ENCODE data around the gene MCTP2.

The MCTP2 gene

DNA sequence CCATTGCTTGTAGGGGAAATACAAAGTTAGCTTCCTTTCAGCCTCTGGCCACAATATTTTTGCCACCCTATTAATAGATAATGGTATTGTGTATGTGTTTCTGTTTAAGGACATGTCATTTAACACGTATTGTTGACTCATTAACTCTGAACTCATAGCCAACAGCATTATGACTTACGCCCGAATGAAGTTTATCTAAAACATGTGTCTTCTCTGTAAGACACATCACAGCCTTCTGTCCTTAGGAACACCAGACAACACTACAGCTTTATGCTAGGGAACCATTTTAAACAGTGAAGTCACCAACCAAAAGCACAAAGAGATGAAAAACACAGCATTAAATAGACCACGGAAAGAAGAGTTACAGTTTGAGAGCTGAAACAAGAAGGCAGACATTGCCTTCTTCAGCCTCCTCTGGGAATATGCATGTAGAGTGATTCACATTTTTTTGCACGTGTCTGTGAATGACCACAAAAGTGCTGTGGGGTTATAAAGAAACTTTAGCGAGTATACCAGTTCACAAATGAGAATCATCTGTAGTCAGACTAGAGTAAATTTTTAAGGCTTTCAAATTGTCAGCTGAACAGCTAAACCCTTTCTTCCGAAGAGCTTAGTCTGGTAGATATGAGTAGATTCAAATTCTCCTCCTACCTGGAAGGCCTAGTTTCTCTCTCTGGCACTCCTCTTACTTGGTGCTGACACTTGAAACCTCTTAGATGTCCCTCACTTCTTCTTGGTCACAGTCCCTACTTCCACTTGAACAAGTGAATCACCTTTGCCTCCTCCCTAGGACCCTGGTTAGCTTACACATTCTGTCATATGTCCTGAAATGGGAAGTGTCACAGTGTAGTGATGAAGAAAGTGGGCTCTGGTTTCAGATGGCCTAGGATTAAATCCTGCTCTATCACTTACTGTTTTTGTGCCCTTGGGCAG is 32.2 kb downstream of the MCTP2 start:
- peak; percentile 23 for DNase-seq (ENCODE audit: low spot score)

DNA sequence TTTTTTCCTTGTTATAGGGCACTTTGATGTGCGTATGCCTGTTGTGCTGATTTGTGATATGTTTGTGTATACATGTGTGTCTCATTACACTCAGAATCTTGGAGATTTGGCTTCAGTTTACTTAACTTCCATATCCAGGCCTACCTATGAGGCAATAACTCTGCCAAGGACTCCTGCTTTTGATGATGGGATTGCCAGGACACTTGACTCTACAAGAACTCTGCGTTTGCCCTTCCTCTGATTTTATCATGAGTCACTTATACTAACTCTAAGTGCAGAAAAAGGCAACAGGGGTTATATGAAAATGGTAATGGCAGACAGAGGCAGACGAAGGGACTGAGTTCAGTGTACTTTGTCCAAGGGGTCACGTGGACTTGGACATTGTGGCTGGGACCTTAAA is 33.6 kb downstream of the MCTP2 start:
- no peak for DNase-seq (ENCODE audit: low spot score)

DNA sequence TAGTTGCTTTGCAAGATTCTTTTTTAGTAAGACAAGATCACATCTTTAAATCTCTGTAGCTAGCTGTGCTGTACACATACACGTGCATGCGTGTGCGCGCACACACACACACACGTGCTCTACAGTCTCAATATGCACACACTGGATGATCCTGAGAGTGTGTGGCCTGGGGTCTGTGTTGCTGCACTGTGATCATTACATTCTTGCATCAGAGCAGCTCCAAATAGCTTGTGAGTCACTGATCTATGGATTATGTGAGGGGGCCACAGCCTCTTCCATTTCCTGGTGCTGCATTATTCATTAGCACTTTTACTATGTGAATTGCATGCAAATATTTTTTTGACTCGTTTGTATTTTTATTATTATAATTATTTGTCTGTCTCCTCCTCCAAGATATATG is 34.6 kb downstream of the MCTP2 start:
- no peak for DNase-seq (ENCODE audit: low spot score)

DNA sequence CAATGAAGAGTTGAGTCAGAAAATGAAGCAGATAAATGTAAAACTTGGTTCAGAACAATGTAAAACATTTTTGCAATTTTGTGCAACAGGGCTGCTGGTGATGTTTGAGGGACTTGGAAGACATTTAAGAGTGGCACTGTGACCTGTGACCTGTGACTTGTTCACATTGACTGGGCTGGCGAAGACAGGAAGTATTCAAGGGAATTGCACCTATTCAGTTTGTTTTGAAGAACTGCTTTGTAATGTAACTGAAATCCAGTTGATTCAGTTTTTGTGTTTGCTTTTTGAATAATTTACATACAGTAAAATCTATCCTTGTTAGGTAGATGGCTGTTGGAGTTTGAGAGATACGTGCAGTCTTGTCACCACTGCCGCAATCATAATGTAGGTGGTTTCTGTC is 35.4 kb downstream of the MCTP2 start:
- no peak for DNase-seq (ENCODE audit: low spot score)

DNA sequence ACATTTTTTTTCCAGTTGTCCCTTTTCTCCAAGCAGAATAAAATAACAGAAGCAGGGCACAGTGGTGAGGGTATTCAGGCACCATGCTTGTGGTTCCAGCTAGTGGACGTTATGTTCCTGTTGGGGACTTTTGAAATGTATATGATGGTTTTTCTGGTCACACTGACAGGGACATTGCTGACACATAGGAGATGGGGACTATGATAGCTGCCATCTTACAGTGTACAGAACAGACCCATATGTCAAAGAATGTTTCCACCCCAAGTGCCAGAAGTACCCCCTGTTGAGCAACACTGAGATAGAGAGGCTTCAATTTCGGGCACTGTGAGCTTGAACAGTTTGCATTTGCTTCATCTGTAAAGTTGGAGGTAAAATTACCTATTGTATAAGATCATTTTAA is 38.6 kb downstream of the MCTP2 start:
- no peak for DNase-seq (ENCODE audit: low spot score)

DNA sequence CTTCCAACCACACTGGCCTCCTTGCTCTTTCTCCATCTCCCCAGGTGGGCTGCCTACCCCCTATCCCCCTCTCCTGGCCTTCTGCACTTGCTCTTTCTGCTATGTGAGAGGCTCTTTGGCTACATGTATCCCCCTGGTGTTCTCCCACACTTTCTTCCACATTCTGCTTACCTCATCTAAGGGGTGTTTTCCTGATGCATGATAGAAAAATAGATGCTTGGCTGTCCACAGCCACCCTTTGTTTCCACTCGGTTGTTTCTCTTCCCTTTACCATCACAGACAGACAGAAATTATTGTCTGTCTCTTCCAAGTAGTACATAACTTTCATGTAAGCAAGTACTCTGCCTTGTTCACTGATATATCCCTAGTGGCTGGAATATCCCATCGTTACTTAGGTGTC is 39.2 kb downstream of the MCTP2 start:
- no peak for DNase-seq (ENCODE audit: low spot score)

DNA sequence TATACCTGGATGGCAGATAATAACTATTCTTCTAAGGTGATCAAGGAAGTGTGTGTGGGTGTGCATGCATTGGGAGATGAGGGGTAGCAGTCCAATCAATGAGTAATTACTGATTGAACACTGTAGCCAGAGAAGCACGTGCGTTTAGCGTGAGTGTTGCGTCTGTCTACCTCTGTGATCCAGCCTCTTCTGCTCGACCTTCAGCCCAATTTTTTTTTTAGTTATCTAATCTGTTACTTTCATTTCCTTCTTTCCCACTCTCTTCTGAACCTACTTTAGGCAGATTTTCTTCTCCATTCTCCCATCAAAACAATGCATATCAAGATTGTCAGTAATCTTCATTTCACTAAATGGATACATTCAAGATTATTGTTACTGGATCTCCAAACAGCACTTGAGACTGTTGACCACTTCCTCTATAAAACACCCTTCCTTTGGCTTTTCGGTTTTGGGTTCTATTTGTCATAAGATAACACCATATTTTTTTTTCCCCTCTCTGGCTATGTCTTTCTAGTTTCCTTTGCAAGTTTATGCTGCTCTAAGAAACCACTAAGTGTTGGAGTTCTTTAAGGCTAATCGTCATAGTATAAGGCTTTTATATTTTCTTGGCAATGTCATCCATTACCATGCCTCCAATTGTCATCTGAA is 41.0 kb downstream of the MCTP2 start:
- DNase-seq (ENCODE audit: low spot score) = no peak

DNA sequence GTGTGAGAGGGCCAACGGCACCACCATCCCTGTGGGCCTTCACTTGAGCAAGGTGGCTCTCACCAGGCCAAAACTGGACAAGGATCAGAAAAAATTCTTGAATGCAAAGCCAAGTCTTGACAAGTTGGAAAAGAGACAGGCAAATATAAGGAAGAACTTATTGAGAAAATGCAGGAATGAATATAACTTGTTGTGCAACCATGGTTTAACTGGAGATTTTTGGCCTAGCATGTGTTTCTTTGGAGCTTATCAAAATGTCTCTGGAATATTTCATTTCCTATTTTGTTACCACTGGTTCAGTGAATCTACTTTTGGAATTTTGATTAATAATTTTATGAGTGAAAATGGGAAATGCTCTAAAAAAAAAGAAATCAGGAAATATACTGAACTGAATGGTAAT is 42.5 kb downstream of the MCTP2 start:
- DNase-seq (ENCODE audit: low spot score) = no peak

DNA sequence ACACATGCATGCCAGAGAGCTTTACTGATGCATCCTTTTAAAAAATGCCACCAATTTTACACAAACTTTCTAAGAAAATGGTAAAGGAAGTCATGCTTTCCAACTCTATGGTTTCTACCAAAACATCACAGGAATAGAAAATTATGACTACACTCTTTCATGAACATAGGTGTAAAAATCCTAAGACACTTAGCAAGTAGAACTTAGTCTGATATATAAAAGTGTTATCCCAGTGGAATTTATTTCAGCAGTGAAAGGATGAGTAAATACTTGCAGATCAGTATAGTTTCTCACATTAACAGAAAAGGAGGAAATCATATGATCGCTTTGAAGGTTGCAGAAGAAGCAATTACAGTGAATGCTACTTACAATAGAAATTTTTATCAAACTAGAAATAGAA is 43.4 kb downstream of the MCTP2 start:
- no peak for DNase-seq (ENCODE audit: low spot score)

DNA sequence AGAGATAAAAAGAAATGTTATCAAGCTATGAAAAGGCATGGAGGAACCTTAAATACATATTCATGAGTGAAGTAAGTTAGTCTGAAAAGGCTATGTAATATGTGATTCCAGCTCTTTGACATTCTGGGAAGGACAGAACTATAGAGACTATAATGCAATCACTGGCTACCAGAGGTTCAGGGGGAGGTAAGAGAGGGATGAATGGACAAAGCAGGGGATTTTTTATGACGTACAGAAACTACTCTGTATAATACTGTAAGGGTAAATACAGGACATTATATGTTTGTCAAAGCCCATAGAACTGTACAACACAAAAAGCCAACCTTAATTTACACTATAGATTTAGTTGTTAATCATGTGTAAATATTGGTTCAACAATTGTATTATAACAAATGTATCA is 46.1 kb downstream of the MCTP2 start:
- DNase-seq (ENCODE audit: low spot score) = no peak

DNA sequence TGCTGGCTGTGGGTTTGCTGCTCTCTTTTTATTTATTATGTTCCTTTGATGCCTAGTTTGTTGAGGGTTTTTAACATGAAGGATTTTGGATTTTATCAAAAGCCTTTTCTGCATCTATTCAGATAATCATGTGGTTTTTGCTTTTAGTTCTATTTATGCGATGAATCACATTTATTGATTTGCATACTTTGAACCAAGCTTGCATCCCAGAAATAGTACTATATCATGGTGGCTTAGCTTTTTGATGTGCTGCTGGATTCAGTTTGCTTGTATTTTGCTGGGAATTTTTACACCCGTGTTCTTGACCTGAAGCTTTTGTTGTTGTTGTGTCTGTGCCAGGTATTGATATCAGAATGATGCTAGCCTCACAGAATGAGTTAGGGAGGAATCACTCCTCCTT is 48.4 kb downstream of the MCTP2 start:
- DNase-seq (ENCODE audit: low spot score) = no peak

DNA sequence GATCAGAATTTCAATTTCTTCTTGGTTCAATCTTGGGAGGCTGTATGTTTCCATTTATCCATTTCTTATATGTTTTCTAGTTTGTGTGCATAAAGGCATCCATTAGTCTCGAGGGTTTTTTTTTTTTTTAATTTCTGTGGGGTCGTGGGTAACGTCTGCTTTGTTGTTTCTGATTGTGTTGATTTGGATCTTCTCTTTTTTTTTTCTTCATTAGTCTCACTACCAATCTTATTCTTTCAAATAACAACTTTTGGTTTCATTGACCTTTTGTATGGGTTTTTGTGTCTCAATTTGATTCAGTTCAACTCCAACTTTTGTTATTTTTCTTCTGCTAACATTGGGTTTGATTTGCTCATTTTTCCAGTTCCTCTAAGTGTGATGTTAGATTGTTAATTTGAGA is 48.9 kb downstream of the MCTP2 start:
- no peak for DNase-seq (ENCODE audit: low spot score)

DNA sequence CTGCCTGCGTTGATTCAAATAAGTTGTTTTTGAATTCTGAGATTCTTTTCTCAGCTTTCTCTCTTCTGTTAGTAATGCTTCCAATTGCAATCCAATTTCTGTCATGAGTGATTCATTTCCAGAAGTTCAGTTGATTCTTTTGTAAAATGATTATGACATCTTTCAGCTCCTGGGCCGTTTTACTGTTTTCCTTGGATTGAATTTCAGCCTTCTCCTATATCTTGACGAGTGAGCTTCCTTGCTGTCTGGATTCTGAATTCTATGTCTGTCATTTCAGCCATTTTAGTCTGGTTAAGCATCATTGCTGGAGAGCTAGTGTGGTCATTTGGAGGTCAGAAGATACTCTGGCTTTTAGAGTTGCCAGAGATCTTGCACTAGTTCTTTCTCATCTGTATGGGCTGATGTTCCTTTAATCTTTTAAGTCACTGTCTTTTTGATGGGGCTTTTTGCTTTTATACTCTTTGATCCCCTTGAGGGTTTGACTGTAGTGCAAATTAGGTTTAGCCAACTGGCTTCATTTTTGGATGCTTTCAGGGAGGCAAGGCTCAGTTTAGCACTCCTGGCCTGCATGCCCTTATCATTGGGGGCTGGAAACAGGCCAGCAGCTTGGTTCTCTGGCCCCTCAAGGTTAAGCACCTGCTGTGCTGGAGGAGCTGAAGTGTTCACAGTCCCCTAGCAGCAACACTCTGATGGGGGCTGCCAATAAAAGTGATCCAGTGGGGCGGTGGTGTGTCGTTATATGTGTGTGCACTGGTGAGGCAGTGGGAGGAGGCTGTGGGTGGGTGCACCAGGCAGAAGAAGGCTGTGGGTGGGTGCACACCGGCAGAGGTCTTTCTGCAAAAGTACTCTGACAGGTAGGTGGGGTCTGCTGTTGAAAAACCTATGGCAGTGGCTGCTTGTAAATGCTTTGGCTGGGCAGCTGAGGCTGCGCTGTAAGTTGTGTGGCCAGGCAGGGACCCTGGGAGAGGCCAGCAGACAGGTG is 51.2 kb downstream of the MCTP2 start:
- DNase-seq (ENCODE audit: low spot score) = no peak

DNA sequence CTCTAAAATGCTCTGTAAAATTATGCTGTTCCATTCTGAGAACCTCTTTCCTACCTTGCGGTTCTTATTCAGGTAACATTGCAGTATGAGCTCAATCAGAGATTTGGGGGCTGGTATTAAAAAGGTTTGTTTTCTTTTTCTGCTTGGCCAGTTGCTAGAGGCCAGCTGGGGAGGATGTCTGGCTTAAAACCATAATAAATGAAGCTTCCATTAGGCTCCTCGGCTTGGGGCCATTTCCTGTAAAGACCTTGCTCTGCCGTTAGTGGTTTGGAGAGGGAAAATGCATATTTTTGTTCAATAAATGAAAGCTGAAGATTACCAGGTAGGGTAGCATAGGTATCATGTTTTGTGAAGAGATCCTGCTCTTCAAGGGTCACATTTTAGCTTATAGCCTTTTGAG is 55.2 kb downstream of the MCTP2 start:
- DNase-seq (ENCODE audit: low spot score) = no peak

DNA sequence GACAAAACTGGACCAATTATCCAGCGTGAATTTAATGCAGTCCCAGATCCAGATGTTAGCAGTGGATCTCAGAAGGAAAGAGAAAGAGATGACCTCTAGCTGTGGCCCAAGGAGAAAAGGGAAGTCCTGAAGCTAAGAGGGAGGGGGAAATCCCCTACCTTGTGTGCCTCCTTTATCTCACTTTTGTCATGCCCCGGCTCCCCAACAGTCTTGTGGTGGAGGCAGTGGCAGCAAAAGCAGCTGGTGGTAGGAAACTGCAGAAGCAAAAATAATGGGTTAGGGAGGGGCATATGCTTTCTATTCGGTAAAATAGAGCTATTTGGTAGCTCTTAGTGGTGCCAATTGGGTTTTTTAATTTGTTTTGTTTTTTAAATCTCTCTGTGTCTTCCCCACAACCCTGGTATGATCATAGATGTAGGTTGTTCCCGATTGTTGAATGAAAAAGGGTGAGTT is 56.5 kb downstream of the MCTP2 start:
- no peak for DNase-seq (ENCODE audit: low spot score)

DNA sequence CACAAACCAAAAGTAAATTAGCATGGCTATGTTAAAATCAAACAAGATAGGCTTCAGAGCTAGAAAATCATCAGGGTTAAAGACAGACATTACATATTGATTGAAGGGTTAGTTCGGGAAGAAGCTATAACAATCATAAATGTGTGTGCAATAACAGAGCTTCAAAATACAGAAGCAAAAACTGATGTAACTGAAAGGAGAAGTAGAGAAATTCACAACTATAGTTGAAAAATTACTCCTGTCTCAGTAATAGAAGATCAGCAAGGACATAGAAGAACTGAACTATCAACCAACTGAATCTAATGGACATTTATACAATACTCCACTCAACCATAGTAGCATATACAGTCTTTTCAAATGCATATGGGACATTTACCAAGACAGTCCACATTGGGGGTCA is 59.4 kb downstream of the MCTP2 start:
- DNase-seq (ENCODE audit: low spot score) = no peak

DNA sequence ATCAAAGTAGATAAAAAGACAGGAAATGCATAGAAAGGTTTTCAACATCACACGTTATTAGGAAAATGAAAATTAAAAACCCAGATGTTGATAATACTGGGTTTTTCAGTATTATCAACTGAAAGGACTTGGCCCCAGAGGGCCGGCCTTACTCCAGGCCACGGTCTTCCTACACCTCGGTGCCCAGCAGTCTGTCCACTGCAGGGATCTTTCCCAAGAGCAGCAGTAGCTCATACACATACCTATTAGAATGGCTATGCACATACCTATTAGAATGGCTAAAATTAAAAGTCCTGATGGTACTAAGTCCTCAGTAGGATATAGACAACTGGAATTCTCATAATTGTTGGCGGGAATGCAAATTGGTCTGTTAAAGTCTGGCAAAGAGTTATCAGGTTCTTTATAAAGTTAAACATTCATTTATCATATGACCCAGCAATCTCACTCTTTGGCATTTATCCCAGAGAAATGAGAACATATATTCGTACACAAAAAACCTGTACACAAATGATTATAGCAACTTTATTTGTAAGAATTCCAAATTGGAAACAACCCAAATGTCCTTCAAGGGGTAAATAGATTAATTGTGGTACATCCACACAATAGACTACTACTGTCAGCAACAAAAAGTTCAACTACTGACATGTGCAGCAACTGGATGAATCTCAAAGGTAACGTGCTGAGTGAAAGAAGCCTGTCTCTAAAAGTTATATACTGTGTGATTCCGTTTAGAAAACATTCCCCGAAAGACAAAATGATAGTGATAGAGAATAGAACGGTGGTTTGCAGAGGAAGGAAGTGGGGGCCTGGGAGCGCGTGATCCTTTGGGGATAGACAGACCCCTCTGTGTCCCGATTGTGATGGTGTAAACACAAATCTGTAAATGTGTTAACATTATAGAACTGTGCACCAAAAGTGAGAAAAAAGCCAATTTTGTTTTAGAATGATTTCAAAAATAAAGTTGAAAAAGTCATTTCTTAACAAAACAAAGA is 62.3 kb downstream of the MCTP2 start:
- DNase-seq (ENCODE audit: low spot score) = no peak

DNA sequence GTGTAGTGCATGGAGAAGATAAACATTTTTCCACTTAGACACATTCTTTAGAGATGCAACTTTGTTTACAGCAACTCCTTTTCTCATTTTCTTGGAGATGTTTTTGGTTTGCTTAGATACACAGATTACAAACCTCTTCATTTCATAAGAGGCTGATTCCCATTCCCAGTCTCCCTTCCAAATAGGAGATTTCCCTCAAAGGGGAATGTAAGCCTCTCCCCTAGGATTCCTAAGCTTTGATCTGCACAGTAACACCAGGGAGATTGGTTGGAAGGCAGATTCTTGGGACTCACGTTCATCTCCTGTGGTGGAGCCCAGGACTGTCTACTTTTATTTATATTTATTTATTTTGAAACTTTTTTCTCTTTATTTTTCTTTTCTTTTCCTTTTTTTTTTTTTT is 63.2 kb downstream of the MCTP2 start:
- no peak for DNase-seq (ENCODE audit: low spot score)

DNA sequence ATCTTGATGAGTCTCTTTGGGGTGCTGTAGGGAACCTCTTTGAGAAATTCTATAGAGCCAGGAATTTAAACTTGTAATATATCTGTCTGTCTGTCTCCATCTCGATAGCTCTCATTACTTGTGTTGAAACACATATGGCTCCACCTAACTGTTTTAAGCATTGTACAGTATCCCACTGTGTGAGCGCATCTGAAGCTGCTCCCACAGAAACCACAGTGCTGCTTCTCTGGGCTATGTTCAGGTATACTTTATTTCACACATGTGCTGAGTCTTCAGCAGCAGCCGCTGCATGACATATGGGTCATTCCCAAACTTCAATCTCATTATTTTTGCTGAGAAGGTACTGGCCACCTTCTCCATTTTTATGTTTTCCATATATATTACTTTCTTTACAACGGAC is 63.9 kb downstream of the MCTP2 start:
- DNase-seq (ENCODE audit: low spot score) = no peak

DNA sequence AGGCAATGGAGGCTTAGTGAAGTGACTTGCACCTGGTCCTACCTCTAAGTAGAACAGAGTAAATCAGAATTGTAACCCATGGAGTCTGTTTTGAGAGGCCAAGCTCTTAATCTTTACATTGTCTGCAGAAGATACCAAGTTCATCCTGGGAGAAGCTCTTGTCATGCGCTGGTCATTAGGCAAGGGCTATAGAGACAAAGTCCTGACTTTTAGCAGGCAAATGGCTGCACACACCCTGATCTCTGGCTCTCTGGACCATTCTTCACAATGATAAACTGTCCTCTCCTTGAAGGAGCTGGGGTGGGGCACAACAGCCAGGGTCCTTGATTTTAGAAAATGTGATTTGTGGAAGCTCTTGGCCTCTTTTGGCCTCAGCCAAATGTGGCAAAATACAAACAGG is 65.4 kb downstream of the MCTP2 start:
- DNase-seq (ENCODE audit: low spot score) = no peak

DNA sequence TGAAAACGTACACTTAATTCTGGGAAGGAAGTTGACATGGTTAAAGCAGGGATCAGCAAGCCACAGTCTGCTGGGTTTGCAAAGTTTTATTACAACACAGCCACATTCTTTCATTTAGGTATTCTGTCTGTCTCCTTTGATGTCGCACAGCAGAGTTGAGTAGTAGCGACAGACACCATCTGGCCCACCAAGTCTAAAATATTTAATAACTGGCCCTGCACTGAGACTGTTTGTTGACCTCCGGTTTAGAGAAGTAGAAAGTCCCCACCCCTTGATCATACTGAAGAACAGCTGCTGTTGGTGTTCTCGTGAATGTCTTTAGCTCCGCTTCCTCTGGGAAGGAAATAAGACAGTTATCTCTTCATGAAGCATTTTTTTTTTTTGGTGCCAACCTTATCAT is 66.2 kb downstream of the MCTP2 start:
- no peak for DNase-seq (ENCODE audit: low spot score)
